ENCODE data around the gene TUBB2B.
"Not testable (repeated sequence)": the region's sequence is repeated elsewhere in the genome, so short reads cannot be mapped to it uniquely, and the experiment has no call there.

The TUBB2B gene

GRCh38 chr6:3258201-3258600 lies 30.7 kb upstream of the TUBB2B start:
- DNase-seq = no peak

GRCh38 chr6:3253597-3253961 lies 26.1 kb upstream of the TUBB2B start:
- no peak for DNase-seq

- no peak for DNase-seq
Measured at GRCh38 chr6:3252861-3253596, 25.6 kb upstream of the TUBB2B start.

- DNase-seq = no peak
Measured at GRCh38 chr6:3252369-3252768, 24.9 kb upstream of the TUBB2B start.

- peak; percentile 71 for DNase-seq
Measured at GRCh38 chr6:3251462-3252314, 24.2 kb upstream of the TUBB2B start.

GRCh38 chr6:3250231-3250675 lies 22.8 kb upstream of the TUBB2B start:
- DNase-seq = no peak

- DNase-seq = no peak
Measured at GRCh38 chr6:3249821-3250220, 22.4 kb upstream of the TUBB2B start.

- peak; percentile 72 for DNase-seq
Measured at GRCh38 chr6:3247255-3248146, 20.0 kb upstream of the TUBB2B start.

- DNase-seq = no peak
Measured at GRCh38 chr6:3245216-3245615, 17.8 kb upstream of the TUBB2B start.

- DNase-seq = not testable (repeated sequence)
Measured at GRCh38 chr6:3244832-3245161, 17.3 kb upstream of the TUBB2B start.

- DNase-seq = no peak
Measured at GRCh38 chr6:3244003-3244831, 16.8 kb upstream of the TUBB2B start.

GRCh38 chr6:3242768-3243167 lies 15.3 kb upstream of the TUBB2B start:
- no peak for DNase-seq

GRCh38 chr6:3241745-3242144 lies 14.3 kb upstream of the TUBB2B start:
- DNase-seq = not testable (repeated sequence)

GRCh38 chr6:3240595-3240994 lies 13.1 kb upstream of the TUBB2B start:
- DNase-seq = no peak

GRCh38 chr6:3239110-3239830 lies 11.8 kb upstream of the TUBB2B start:
- DNase-seq = no peak

- no peak for DNase-seq
Measured at GRCh38 chr6:3237761-3238662, 10.6 kb upstream of the TUBB2B start.

GRCh38 chr6:3236005-3236404 lies 8.6 kb upstream of the TUBB2B start:
- no peak for DNase-seq

GRCh38 chr6:3235486-3235885 lies 8.0 kb upstream of the TUBB2B start:
- no peak for DNase-seq

- no peak for DNase-seq
Measured at GRCh38 chr6:3233904-3234303, 6.5 kb upstream of the TUBB2B start.

GRCh38 chr6:3233321-3233720 lies 5.9 kb upstream of the TUBB2B start:
- DNase-seq = no peak

Data from HCEC 1CT (cell line).